Endothelial cell of umbilical vein (primary cell): ENCODE measurements around the gene OR10AD1. TPM values are rescaled to one million over a fixed set of nuclear protein-coding genes. Genes with fewer than 3 reads are reported as not detected.

ENCODE experiments used
- BruUV-seq: library from RNA; stranded (reverse); fragments of 400-500 nt; replicated peaks from 2 replicates; lab custom pipeline; 2021; lab: Mats Ljungman, UMichigan
- CTCF ChIA-PET: fragments of 300-600, 350-600 bp; sonication (Branson Sonifier 250); formaldehyde crosslinking; loops from one replicate; lab custom pipeline; 2021; ENCODE audit warnings: antibody characterized with exemption, inconsistent platforms; lab: Charles Lee
- POLR2A ChIA-PET: fragments of 300-600, 350-600 bp; sonication (Branson Sonifier 250); formaldehyde crosslinking; loops from one replicate; lab custom pipeline; 2021; ENCODE audit warnings: antibody characterized with exemption, inconsistent platforms; lab: Charles Lee
- DNase-seq: peaks from one replicate; pipeline ENCODE4 v3.0.0-alpha.2; 2011; ENCODE audit warnings: low read depth, low spot score
- FAIRE-seq: peaks from 2 replicates; lab custom pipeline; 2011; peaks lifted over from hg19 to GRCh38; lab: Jason Lieb, UNC
- H2AFZ ChIP-seq: 2 replicates; pipeline ENCODE4 v1.6.0; 2012; ENCODE audit warnings: low read depth, low read length, control low read depth, inconsistent platforms
- H3K27ac ChIP-seq: 2 replicates; pipeline ENCODE4 v1.5.1; 2011; ENCODE audit warnings: low read depth, mild to moderate bottlenecking, control low read depth, low read length, moderate library complexity; ENCODE audit not compliant: insufficient read depth
- H3K27me3 ChIP-seq, 2 experiments: 2 replicates each; pipeline versions ENCODE4 v1.6.0 to v1.6.1; 2011; ENCODE audit warnings: low read length in 2 of 2, mixed read lengths in 1 of 2; ENCODE audit not compliant: control insufficient read depth in 2 of 2, insufficient read depth in 2 of 2
- H3K36me3 ChIP-seq, 2 experiments: 2 replicates in 1 of 2; 3 replicates in 1 of 2; pipeline ENCODE4 v1.5.1; 2011; ENCODE audit warnings: low read length in 2 of 2, mild to moderate bottlenecking in 1 of 2, moderate library complexity in 1 of 2; ENCODE audit not compliant: control insufficient read depth in 2 of 2, insufficient read depth in 2 of 2; ENCODE audit errors: extremely low read depth in 1 of 2
- H3K4me1 ChIP-seq: 3 replicates; pipeline ENCODE4 v1.5.1; 2011; ENCODE audit warnings: mild to moderate bottlenecking, low read length; ENCODE audit not compliant: control insufficient read depth, insufficient read depth; ENCODE audit errors: extremely low read depth
- H3K4me2 ChIP-seq: 2 replicates; pipeline ENCODE4 v1.6.1; 2011; ENCODE audit warnings: low read length, control low read depth, mixed read lengths; ENCODE audit not compliant: insufficient read depth
- H3K4me3 ChIP-seq, 3 experiments: fragments of 200-600 bp in 1 of 3; sonication (generic), shearing (Covaris generic) in 1 of 3; replicated peaks in 1 of 3; 2 replicates each; pipeline ENCODE4 v1.5.1; 2011 to 2016; ENCODE audit warnings: control low read depth in 3 of 3, low read length in 3 of 3, mild to moderate bottlenecking in 2 of 3, inconsistent platforms in 1 of 3, low read depth in 1 of 3, moderate library complexity in 1 of 3; ENCODE audit not compliant: insufficient read depth in 1 of 3
- H3K79me2 ChIP-seq: 2 replicates; pipeline ENCODE4 v1.6.0; 2012; ENCODE audit warnings: low read length, inconsistent platforms; ENCODE audit not compliant: control insufficient read depth, insufficient read depth
- H3K9ac ChIP-seq: replicated peaks from 2 replicates; pipeline ENCODE3; 2011; ENCODE audit warnings: low read length, control low read depth; ENCODE audit not compliant: insufficient read depth; ENCODE audit errors: extremely low read depth
- H3K9me1 ChIP-seq: replicated peaks from 3 replicates; pipeline ENCODE4 v1.6.0; 2011; ENCODE audit warnings: mild to moderate bottlenecking, low read length; ENCODE audit not compliant: control insufficient read depth, insufficient read depth; ENCODE audit errors: extremely low read depth
- H3K9me3 ChIP-seq: replicated peaks from 2 replicates; pipeline ENCODE4 v1.5.1; 2012; ENCODE audit warnings: low read length, inconsistent platforms; ENCODE audit not compliant: control insufficient read depth, insufficient read depth
- H4K20me1 ChIP-seq: replicated peaks from 2 replicates; pipeline ENCODE3; 2011; ENCODE audit warnings: mild to moderate bottlenecking, low read length; ENCODE audit not compliant: control insufficient read depth, insufficient read depth; ENCODE audit errors: extremely low read depth
- EZH2 ChIP-seq: IDR thresholded peaks from 2 replicates; pipeline ENCODE4 v1.6.1; 2012; ENCODE audit warnings: borderline replicate concordance, low read depth, mild to moderate bottlenecking, moderate library complexity, low read length, inconsistent platforms; ENCODE audit not compliant: severe bottlenecking
- FOS ChIP-seq: IDR thresholded peaks from 2 replicates; pipeline ENCODE4 v1.6.1; 2011; ENCODE audit warnings: mild to moderate bottlenecking, low read length, moderate library complexity, borderline replicate concordance; ENCODE audit not compliant: insufficient read depth
- GATA2 ChIP-seq: IDR thresholded peaks from 2 replicates; pipeline ENCODE4 v1.7.0; 2011; ENCODE audit warnings: low read depth, mild to moderate bottlenecking, moderate library complexity, mixed read lengths, low read length; ENCODE audit not compliant: insufficient read length, insufficient read depth
- JUN ChIP-seq: IDR thresholded peaks from 2 replicates; pipeline ENCODE4 v1.6.1; 2011; ENCODE audit warnings: borderline replicate concordance, low read depth; ENCODE audit not compliant: insufficient read length, insufficient read depth
- MAX ChIP-seq: IDR thresholded peaks from 2 replicates; pipeline ENCODE4 v1.6.1; 2011; ENCODE audit not compliant: insufficient read depth, insufficient read length
- MYC ChIP-seq: IDR thresholded peaks from one replicate; pipeline ENCODE4 v1.6.1; 2011; ENCODE audit warnings: mild to moderate bottlenecking, low read depth, low read length
- POLR2A ChIP-seq: IDR thresholded peaks from 2 replicates; pipeline ENCODE4 v1.6.1; 2012; ENCODE audit warnings: low read depth, mild to moderate bottlenecking, control low read depth, low read length
- POLR2AphosphoS5 ChIP-seq: IDR thresholded peaks from 2 replicates; pipeline ENCODE4 v1.6.1; 2012; ENCODE audit warnings: low read depth, mild to moderate bottlenecking, control low read depth, low read length, moderate library complexity; ENCODE audit not compliant: insufficient read depth
- dilution Hi-C: fragments of 300-500 bp; cut with MboI; formaldehyde crosslinking; loops from one replicate; pipeline ENCODE4 v1.15.0; 2019; ENCODE audit warnings: low sequenced_read_pairs; ENCODE audit not compliant: extremely low pct_ligation_motif_present
- intact Hi-C: fragments of 100-400 bp; cut with micrococcal nuclease; formaldehyde crosslinking; loops from one replicate; pipeline ENCODE4 v1.10.0; 2022
- polyA plus RNA-seq, 4 experiments: library from polyadenylated mRNA; depleted of rRNA in 3 of 4; stranded (reverse) in 3 of 4; unstranded in 1 of 4; fragments of >200 nt; gene quantifications; 2 replicates each; pipeline versions ENCODE4 v1.2.1 to v1.2.3, GENCODE V29; 2011 to 2012; ENCODE audit warnings: missing spikeins in 1 of 4
- total RNA-seq: library from RNA; stranded (reverse); gene quantifications from 2 replicates; pipeline ENCODE4 v1.2.3, GENCODE V29; 2021
- TF ChIP-seq, protein P1 (sequence below), 2 donors: IDR thresholded peaks; 1 replicate in 1 of 2; 2 replicates in 1 of 2; pipeline ENCODE4 v1.5.1; 2011; ENCODE audit warnings: low read length in 2 of 2, mild to moderate bottlenecking in 2 of 2, moderate library complexity in 2 of 2, control low read depth in 1 of 2, inconsistent platforms in 1 of 2, low read depth in 1 of 2; ENCODE audit not compliant: insufficient read depth in 1 of 2; ENCODE audit errors: extremely low read depth in 1 of 2

Gene OR10AD1
- total and polyA plus RNA-seq, 2 donors (not counting 3 experiments of a cell fraction or from before 2014, with no cell fraction given): not detected

DNA sequence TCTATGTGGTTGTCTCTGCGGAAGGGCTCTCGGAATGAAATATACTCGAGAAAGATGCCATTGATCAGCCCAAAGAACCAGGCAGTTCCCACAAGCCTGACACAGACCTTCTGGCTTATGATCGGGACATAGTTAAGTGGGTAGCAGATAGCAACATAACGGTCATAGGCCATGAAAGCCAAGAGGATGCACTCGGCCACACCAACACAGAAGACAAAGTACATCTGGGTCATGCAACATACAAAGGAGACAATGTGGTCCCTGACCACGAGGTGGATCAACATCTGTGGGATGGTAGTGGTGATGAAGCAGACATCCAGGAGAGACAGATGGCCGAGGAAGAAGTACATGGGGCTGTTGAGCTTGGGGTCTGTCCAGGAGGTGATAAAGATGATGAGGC, 326 bp downstream of the OR10AD1 start:
- Histone ChIP-seq H3K27me3 (no peaks in the 10 kb centered on the region), H3K9me3 (no peaks in the 10 kb centered on the region), H3K4me1 (peaks cover 2% of the 10 kb centered on the region), H3K79me2 (no peaks in the 10 kb centered on the region), H3K4me3 (no peak overlapping the region), H3K9me1 (no peaks in the 10 kb centered on the region), H4K20me1 (no peaks in the 10 kb centered on the region), H3K27ac (no peak overlapping the region), H3K4me2 (no peak overlapping the region), H2AFZ (no peak overlapping the region), H3K36me3 (no peaks in the 10 kb centered on the region), H3K9ac (no peak overlapping the region)
- TF ChIP-seq, protein P1, sequence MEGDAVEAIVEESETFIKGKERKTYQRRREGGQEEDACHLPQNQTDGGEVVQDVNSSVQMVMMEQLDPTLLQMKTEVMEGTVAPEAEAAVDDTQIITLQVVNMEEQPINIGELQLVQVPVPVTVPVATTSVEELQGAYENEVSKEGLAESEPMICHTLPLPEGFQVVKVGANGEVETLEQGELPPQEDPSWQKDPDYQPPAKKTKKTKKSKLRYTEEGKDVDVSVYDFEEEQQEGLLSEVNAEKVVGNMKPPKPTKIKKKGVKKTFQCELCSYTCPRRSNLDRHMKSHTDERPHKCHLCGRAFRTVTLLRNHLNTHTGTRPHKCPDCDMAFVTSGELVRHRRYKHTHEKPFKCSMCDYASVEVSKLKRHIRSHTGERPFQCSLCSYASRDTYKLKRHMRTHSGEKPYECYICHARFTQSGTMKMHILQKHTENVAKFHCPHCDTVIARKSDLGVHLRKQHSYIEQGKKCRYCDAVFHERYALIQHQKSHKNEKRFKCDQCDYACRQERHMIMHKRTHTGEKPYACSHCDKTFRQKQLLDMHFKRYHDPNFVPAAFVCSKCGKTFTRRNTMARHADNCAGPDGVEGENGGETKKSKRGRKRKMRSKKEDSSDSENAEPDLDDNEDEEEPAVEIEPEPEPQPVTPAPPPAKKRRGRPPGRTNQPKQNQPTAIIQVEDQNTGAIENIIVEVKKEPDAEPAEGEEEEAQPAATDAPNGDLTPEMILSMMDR (IDR thresholded peaks at IDR 0.05; ENCODE audit: extremely low read depth in 1 of 2, insufficient read depth in 1 of 2, low read depth in 1 of 2, low read length in 2 of 2): no peak
- TF ChIP-seq EZH2 (no peak), JUN (no peak), POLR2AphosphoS5 (no peak), FOS (no peak), MAX (no peak), POLR2A (no peak), MYC (no peak), GATA2 (no peak)
- no TSS peak for BruUV-seq
- FAIRE-seq: no peak
- intact Hi-C loops: no loop called here
- POLR2A ChIA-PET: no interaction called here
- CTCF ChIA-PET: no interaction called here
- dilution Hi-C loops: no loop called here
- no peak for DNase-seq
